Spleen (tissue), 3 donors: ENCODE data around the gene DSE.

Experiments used
- POLR2A ChIP-seq, 3 donors: fragments of 450-650 bp; IDR thresholded peaks; one replicate each; pipeline ENCODE4 v1.5.1; 2017; ENCODE audit warnings: antibody characterized with exemption in 3 of 3, mild to moderate bottlenecking in 1 of 3
- POLR2AphosphoS5 ChIP-seq, 3 donors: sonication (generic); formaldehyde crosslinking; IDR thresholded peaks; one replicate each; pipeline ENCODE4 v1.5.1; 2017; ENCODE audit warnings: antibody characterized with exemption in 3 of 3

DNA sequence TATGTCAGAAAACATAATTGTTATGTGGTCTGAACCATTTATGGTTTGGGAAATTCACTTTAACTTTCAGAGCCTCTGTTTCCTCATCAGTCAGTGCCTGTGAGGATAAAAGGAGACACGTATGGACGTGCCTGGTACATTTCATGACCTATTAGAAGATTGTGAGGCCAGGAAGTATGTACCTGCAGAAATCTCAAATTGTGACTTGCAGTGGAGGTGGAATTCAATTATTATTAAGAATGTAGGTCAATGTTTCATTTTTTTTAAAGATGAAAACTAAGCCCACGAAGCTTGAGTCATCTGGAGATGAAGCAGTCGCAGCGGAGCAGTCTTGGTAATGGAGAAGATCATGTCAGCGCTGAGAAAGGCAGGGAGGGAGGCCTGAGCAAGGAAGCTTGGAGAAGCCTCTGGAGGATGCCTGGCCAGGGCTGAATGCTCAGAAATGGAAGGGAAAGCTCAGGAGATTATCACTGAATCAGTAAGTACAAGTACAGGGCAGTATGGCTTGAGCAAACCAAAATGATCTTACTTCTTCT lies 3.9 kb upstream of the DSE start:
- TF ChIP-seq POLR2A (IDR thresholded peaks at IDR 0.05) (no peak), POLR2AphosphoS5 (IDR thresholded peaks at IDR 0.05) (no peak)
